ENCODE measurements around the gene ADAP2.

DNA sequence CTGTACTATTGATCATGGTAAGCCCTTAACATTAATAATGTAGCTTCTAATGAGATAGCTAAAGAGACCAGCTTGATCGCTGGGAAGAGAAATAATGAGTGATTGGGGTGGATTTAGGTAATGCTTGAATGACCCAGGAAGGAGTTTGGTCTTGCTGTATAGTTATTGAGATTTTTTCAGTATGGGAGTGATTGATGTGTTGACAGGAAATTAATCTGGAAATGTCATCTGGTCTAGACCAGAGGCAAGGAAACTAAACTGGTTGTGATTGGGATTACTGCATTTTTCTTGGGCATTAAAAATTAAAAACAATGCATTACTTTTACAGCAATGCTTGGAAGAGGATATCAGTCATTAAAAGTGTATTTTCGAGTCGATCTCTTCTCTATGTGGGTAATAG, 27.5 kb upstream of the ADAP2 start:
- TF ChIP-seq TAF1 (IDR thresholded peaks at IDR 0.05; ENCODE audit: low read depth, low read length) (no peak), POLR2A (IDR thresholded peaks at IDR 0.05; ENCODE audit: low read depth, low read length) (no peak)
